PFSK-1 (cell line): Measurements from ENCODE around the gene ATAD2B. TPM values are rescaled to one million over a fixed set of nuclear protein-coding genes. Genes with fewer than 3 reads are reported as not detected.

ENCODE experiments used
- FOXP2 ChIP-seq: optimal IDR thresholded peaks from 2 replicates; pipeline ENCODE3; 2011; ENCODE audit warnings: borderline replicate concordance, control low read depth, inconsistent platforms; ENCODE audit not compliant: insufficient read depth; ENCODE audit errors: extremely low read length, extremely low read depth
- POLR2AphosphoS5 ChIP-seq: IDR thresholded peaks from 2 replicates; pipeline ENCODE4 v1.6.1; 2012; ENCODE audit warnings: low read depth, mild to moderate bottlenecking, control low read depth, low read length, moderate library complexity
- SIN3A ChIP-seq: IDR thresholded peaks from 2 replicates; pipeline ENCODE4 v1.6.1; 2012; ENCODE audit warnings: mild to moderate bottlenecking, low read length, moderate library complexity, borderline replicate concordance; ENCODE audit not compliant: insufficient read depth
- TAF1 ChIP-seq: IDR thresholded peaks from 2 replicates; pipeline ENCODE4 v1.6.1; 2012; ENCODE audit warnings: low read length, control low read depth, borderline replicate concordance; ENCODE audit not compliant: insufficient read depth
- polyA plus RNA-seq: library from polyadenylated mRNA; unstranded; fragments of >200 nt; gene quantifications from one replicate; pipeline ENCODE4 v1.2.1, GENCODE V29; 2012; ENCODE audit warnings: low read depth, missing spikeins; ENCODE audit not compliant: insufficient read length
- TF ChIP-seq, protein P1 (sequence below), 2 experiments: IDR thresholded peaks; 2 replicates each; pipeline versions ENCODE4 v1.6.1 to v1.8.0; 2011 to 2012; ENCODE audit warnings: low read depth in 2 of 2, low read length in 2 of 2, control low read depth in 1 of 2, inconsistent platforms in 1 of 2, mild to moderate bottlenecking in 1 of 2, moderate library complexity in 1 of 2; ENCODE audit not compliant: insufficient read depth in 1 of 2

The ATAD2B gene
- 3.2 TPM for polyA plus RNA-seq

DNA sequence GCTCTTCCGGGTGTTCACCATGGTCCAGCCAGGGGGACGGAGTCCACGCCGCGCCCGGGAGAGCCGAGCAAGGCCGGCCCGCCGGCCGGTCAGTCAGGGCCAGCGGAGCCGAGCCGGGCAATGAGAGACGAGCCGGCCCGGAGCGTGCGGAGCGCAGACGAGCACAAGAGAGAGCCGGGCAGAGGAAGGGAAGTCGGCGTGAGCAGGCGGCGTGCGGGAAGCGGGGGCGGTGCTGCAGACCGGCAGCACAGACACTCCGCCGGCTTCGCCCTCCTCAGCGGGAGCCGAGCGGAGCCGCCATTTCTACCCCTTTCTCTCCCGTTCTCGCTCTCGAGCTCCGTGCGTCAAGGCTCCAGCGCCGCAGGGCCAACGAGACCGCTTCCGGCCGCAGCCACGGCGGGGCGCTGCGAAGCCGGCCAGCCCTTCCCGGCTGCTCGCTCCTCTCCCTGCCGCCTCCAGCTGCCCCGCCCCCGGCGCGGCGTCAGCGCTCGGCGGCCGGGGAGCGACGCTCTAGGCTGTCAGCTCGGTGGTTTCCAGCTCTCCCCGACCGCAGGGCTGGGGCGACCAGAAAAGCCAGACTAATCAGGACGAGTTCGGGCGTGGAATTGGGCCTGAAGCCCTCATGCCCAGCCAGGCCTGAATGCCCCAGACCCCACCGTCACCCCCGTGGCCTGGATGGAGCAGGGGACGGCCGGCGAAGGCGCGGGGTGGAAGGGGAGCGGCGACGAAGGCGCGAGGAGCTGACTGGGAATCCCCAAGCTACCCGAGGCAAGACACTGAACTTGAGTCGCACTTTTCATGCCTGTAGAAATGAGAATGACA, at the start of gene ATAD2B:
TSS of gene ATAD2B (minus strand) at position 374 of the 822 bp plus-strand sequence. CDS start at position 21, 353 bp downstream.
- TF ChIP-seq SIN3A, result 0 out of 2 replicates have a peak, but pooled peaks have one; percentile 10
- peak; percentile 95 for TF ChIP-seq FOXP2
- TF ChIP-seq, protein P1, sequence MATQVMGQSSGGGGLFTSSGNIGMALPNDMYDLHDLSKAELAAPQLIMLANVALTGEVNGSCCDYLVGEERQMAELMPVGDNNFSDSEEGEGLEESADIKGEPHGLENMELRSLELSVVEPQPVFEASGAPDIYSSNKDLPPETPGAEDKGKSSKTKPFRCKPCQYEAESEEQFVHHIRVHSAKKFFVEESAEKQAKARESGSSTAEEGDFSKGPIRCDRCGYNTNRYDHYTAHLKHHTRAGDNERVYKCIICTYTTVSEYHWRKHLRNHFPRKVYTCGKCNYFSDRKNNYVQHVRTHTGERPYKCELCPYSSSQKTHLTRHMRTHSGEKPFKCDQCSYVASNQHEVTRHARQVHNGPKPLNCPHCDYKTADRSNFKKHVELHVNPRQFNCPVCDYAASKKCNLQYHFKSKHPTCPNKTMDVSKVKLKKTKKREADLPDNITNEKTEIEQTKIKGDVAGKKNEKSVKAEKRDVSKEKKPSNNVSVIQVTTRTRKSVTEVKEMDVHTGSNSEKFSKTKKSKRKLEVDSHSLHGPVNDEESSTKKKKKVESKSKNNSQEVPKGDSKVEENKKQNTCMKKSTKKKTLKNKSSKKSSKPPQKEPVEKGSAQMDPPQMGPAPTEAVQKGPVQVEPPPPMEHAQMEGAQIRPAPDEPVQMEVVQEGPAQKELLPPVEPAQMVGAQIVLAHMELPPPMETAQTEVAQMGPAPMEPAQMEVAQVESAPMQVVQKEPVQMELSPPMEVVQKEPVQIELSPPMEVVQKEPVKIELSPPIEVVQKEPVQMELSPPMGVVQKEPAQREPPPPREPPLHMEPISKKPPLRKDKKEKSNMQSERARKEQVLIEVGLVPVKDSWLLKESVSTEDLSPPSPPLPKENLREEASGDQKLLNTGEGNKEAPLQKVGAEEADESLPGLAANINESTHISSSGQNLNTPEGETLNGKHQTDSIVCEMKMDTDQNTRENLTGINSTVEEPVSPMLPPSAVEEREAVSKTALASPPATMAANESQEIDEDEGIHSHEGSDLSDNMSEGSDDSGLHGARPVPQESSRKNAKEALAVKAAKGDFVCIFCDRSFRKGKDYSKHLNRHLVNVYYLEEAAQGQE (IDR thresholded peaks at IDR 0.05; ENCODE audit: insufficient read depth in 1 of 2, low read depth in 2 of 2, low read length in 2 of 2), result no peak; a peak in 1 of 4 replicates
- peak; percentile 84 for TF ChIP-seq POLR2AphosphoS5
- TF ChIP-seq TAF1, result peak; percentile 85

DNA sequence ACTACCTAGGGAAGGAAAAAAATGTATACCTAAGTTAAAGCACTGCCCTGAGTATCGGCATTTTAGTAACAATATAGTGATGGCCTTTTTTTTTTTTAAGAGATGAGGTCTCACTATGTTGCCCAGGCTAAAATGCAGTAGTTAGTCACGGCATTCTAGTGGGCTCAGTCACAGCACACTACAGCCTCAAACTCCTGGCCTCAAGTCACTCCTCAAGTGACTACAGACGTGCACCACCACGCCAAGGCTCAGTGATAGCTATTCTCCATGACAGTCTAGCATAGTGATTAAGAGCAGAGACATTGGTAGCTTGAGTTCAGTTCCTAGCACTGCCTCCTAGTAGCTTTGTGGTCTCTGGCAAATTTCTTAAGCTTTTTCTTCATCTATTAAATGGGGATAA, 40.9 kb upstream of the ATAD2B start:
- TF ChIP-seq, protein P1 (IDR thresholded peaks at IDR 0.05; ENCODE audit: insufficient read depth in 1 of 2, low read depth in 2 of 2, low read length in 2 of 2), result no peak
- TF ChIP-seq POLR2AphosphoS5, result no peak
- TF ChIP-seq TAF1, result no peak
- no peak for TF ChIP-seq SIN3A
- no peak for TF ChIP-seq FOXP2

DNA sequence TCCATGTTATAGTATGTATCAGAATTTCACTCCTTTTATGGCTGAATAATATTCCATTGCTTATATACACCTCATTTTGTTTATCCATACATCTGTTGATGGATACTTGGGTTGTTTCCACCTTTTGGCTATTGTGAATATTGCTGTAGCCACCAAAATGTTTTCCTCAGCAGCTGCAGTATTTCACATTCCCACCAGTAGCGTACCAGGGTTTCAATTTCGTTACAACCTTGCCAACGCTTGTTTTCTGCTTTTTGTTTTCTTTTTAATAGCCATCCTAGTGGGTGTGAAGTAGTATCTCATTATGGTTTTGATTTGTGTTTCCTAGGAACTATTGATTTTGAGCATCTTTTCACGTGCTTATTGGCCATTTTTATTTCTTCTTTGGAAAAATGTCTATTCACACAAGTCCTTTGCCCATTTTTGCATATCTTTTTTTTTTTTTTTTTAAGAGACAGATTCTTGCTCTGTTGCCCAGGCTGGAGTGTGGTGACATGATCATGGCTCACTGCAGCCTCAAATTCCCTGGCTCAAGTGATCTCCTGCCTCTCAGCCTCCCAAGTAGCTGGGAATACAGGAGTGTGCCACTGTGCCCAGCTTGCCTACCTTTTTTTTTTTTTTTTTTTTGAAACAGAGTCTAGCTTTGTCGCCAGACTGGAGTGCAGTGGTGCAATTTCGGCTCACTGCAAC, 27.5 kb upstream of the ATAD2B start:
- TF ChIP-seq POLR2AphosphoS5, result no peak
- no peak for TF ChIP-seq SIN3A
- no peak for TF ChIP-seq TAF1
- TF ChIP-seq, protein P1 (IDR thresholded peaks at IDR 0.05; ENCODE audit: insufficient read depth in 1 of 2, low read depth in 2 of 2, low read length in 2 of 2), result no peak
- no peak for TF ChIP-seq FOXP2

DNA sequence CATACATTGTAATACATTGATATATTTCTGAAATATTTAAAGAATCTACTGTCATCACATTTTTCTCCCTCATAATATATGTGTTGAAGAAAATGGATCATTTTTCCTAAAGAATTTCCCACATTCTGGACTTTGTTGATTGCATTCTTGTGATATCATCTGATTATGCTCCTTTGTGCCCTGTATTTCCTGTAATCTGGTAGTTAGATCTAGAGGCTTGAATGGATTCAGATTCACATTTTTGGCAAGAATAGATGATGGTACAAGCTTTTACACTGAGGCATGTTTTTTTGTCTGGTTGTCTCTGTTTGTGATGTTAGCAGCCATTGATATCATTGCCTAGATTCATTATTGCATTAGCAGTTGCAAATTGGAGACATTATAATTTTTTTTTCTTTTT, 26.7 kb upstream of the ATAD2B start:
- TF ChIP-seq SIN3A (no peak), TAF1 (no peak), POLR2AphosphoS5 (no peak)

DNA sequence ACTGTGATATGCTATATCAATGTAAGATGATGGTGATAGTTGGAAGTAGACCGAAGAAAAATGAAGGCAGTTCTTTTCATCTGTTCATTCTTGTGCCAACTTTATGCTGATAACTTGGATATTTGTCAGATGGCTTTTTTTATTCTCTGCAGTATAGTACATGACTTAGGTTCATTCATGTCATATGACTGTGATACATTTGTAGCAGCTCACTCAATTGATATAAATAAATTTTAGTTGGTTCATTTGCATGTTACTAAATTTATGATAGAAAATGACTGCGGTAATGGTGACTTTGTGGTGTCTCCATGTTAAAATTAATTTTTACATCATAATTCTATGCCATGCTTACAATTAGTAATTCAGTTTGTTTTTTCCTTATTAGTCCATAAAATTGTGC, 20.4 kb upstream of the ATAD2B start:
- TF ChIP-seq, protein P1 (IDR thresholded peaks at IDR 0.05; ENCODE audit: insufficient read depth in 1 of 2, low read depth in 2 of 2, low read length in 2 of 2), result no peak
- no peak for TF ChIP-seq FOXP2
- no peak for TF ChIP-seq SIN3A
